Subcutaneous abdominal adipose tissue (tissue), 5 donors: ENCODE data around the gene SKAP1.

Source experiments
- H3K27ac ChIP-seq: one replicate; pipeline ENCODE4 v1.7.0; 2013; ENCODE audit warnings: low read depth, mild to moderate bottlenecking, inconsistent platforms, low read length, moderate library complexity
- H3K27me3 ChIP-seq, 5 donors: one replicate each; pipeline ENCODE4 v1.7.0; 2013; ENCODE audit warnings: low read length in 5 of 5, inconsistent platforms in 1 of 5; ENCODE audit not compliant: control insufficient read depth in 5 of 5, insufficient read depth in 4 of 5
- H3K36me3 ChIP-seq, 5 donors: one replicate each; pipeline ENCODE4 v1.7.0; 2013; ENCODE audit warnings: low read length in 5 of 5; ENCODE audit not compliant: control insufficient read depth in 5 of 5, insufficient read depth in 5 of 5
- H3K4me1 ChIP-seq, 5 donors: one replicate each; pipeline ENCODE4 v1.7.0; 2013; ENCODE audit warnings: low read length in 5 of 5, mild to moderate bottlenecking in 3 of 5, moderate library complexity in 1 of 5; ENCODE audit not compliant: control insufficient read depth in 5 of 5, insufficient read depth in 5 of 5
- H3K4me3 ChIP-seq, 5 donors: one replicate each; pipeline ENCODE4 v1.7.0; 2013; ENCODE audit warnings: low read length in 5 of 5, low read depth in 1 of 5
- H3K9ac ChIP-seq, 5 donors: one replicate each; pipeline ENCODE4 v1.7.0; 2013; ENCODE audit warnings: low read length in 5 of 5, mild to moderate bottlenecking in 4 of 5, moderate library complexity in 3 of 5
- H3K9me3 ChIP-seq, 5 donors: one replicate each; pipeline ENCODE4 v1.7.0; 2013; ENCODE audit warnings: low read length in 5 of 5; ENCODE audit not compliant: control insufficient read depth in 5 of 5
- donor health status: healthy.
- donor health status: healthy.
- donor health status: healthy.
- donor health status: healthy.
- donor health status: healthy.

The SKAP1 gene

GRCh38 chr17:48121923-48122664, 307.9 kb downstream of the SKAP1 start:
- Histone ChIP-seq H3K9me3 (no peaks in the 10 kb centered on the region), H3K4me3 (no peak overlapping the region), H3K27me3 (no peaks in the 10 kb centered on the region), H3K36me3 (peaks cover 13 to 77% (median 64%) of the 10 kb centered on the region in 5 donors), H3K9ac (no peak overlapping the region), H3K27ac (no peak overlapping the region), H3K4me1 (no peaks in the 10 kb centered on the region)

GRCh38 chr17:48113201-48113676, 316.8 kb downstream of the SKAP1 start:
- H3K9me3 ChIP-seq, result no peaks in the 10 kb centered on the region
- H3K27ac ChIP-seq, result no peak overlapping the region
- peaks cover 0 to 32% (median 21%) of the 10 kb centered on the region in 5 donors for H3K4me1 ChIP-seq
- H3K9ac ChIP-seq, result no peak overlapping the region
- no peak overlapping the region for H3K4me3 ChIP-seq
- H3K27me3 ChIP-seq, result no peaks in the 10 kb centered on the region
- peaks cover 3 to 44% (median 26%) of the 10 kb centered on the region in 5 donors for H3K36me3 ChIP-seq

- Histone ChIP-seq H3K9me3 (no peaks in the 10 kb centered on the region), H3K36me3 (peaks cover 3 to 35% (median 21%) of the 10 kb centered on the region in 5 donors), H3K4me1 (peaks cover 0 to 40% (median 26%) of the 10 kb centered on the region in 5 donors), H3K4me3 (no peak overlapping the region), H3K27ac (no peak overlapping the region), H3K9ac (no peak overlapping the region), H3K27me3 (no peaks in the 10 kb centered on the region)
These were observed 318.1 kb downstream of the SKAP1 start for GRCh38 chr17:48111937-48112241.

GRCh38 chr17:48110761-48111160, 319.3 kb downstream of the SKAP1 start:
- Histone ChIP-seq H3K9ac (peak overlapping the region in 1 of 5 donors; percentile 3), H3K9me3 (no peaks in the 10 kb centered on the region), H3K27me3 (no peaks in the 10 kb centered on the region), H3K36me3 (peaks cover 3 to 25% (median 16%) of the 10 kb centered on the region in 5 donors), H3K27ac (no peak overlapping the region), H3K4me3 (no peak overlapping the region), H3K4me1 (peaks cover 0 to 45% (median 29%) of the 10 kb centered on the region in 5 donors)

- peak within 1 kb of the TSS; percentile 72 to 93 (median 89) for H3K9ac ChIP-seq
- peaks cover 0 to 6% (median 3%) of the 10 kb centered on the region in 5 donors for H3K9me3 ChIP-seq
- H3K36me3 ChIP-seq, result peaks cover 0 to 1% (median 0%) of the 10 kb centered on the region in 5 donors
- peak within 1 kb of the TSS; percentile 88 for H3K27ac ChIP-seq
- H3K4me1 ChIP-seq, result peaks cover 0 to 36% (median 25%) of the 10 kb centered on the region in 5 donors
- no peaks in the 10 kb centered on the region for H3K27me3 ChIP-seq
- H3K4me3 ChIP-seq, result peak within 1 kb of the TSS; percentile 83 to 100 (median 96)
These were observed 322.6 kb downstream of the SKAP1 start, which contains the start of gene SNX11 for GRCh38 chr17:48107137-48108055. TSS of gene SNX11 (plus strand) at chr17:48107766. CDS start at chr17:48112044, 4,278 bp downstream.

GRCh38 chr17:48106802-48107136, 323.2 kb downstream of the SKAP1 start:
- Histone ChIP-seq H3K27me3 (no peaks in the 10 kb centered on the region), H3K4me1 (peaks cover 0 to 36% (median 26%) of the 10 kb centered on the region in 5 donors), H3K9me3 (peaks cover 0 to 6% (median 3%) of the 10 kb centered on the region in 5 donors), H3K9ac (peak overlapping the region; percentile 72 to 93 (median 89)), H3K4me3 (peak overlapping the region; percentile 83 to 100 (median 96)), H3K36me3 (no peaks in the 10 kb centered on the region), H3K27ac (peak overlapping the region; percentile 88)

GRCh38 chr17:48104440-48104839, 325.6 kb downstream of the SKAP1 start:
- H3K9me3 ChIP-seq, result peaks cover 0 to 6% (median 3%) of the 10 kb centered on the region in 5 donors
- no peak overlapping the region for H3K9ac ChIP-seq
- H3K4me3 ChIP-seq, result no peak overlapping the region
- no peaks in the 10 kb centered on the region for H3K36me3 ChIP-seq
- H3K27me3 ChIP-seq, result no peaks in the 10 kb centered on the region
- H3K4me1 ChIP-seq, result peaks cover 0 to 42% (median 31%) of the 10 kb centered on the region in 5 donors
- H3K27ac ChIP-seq, result no peak overlapping the region

GRCh38 chr17:48102798-48103715, 327.0 kb downstream of the SKAP1 start:
- Histone ChIP-seq H3K36me3 (no peaks in the 10 kb centered on the region), H3K27ac (no peak overlapping the region), H3K9ac (no peak overlapping the region), H3K27me3 (no peaks in the 10 kb centered on the region), H3K4me3 (no peak overlapping the region), H3K4me1 (peaks cover 0 to 28% (median 21%) of the 10 kb centered on the region in 5 donors), H3K9me3 (peaks cover 0 to 6% (median 3%) of the 10 kb centered on the region in 5 donors)

GRCh38 chr17:48102043-48102750, 327.8 kb downstream of the SKAP1 start:
- Histone ChIP-seq H3K4me3 (peak overlapping the region in 1 of 5 donors; percentile 61), H3K9me3 (peaks cover 0 to 6% (median 3%) of the 10 kb centered on the region in 5 donors), H3K4me1 (peaks cover 0 to 25% (median 17%) of the 10 kb centered on the region in 5 donors), H3K36me3 (no peaks in the 10 kb centered on the region), H3K9ac (no peak overlapping the region), H3K27ac (no peak overlapping the region), H3K27me3 (no peaks in the 10 kb centered on the region)
